Endothelial cell of umbilical vein (primary cell): ENCODE data around the gene AGPS. TPM values are rescaled to one million over a fixed set of nuclear protein-coding genes. Genes with fewer than 3 reads are reported as not detected.

Source experiments
- BruUV-seq: library from RNA; stranded (reverse); fragments of 400-500 nt; replicated peaks from 2 replicates; lab custom pipeline; 2021; lab: Mats Ljungman, UMichigan
- CTCF ChIA-PET: fragments of 300-600, 350-600 bp; sonication (Branson Sonifier 250); formaldehyde crosslinking; loops from one replicate; lab custom pipeline; 2021; ENCODE audit warnings: antibody characterized with exemption, inconsistent platforms; lab: Charles Lee
- POLR2A ChIA-PET: fragments of 300-600, 350-600 bp; sonication (Branson Sonifier 250); formaldehyde crosslinking; loops from one replicate; lab custom pipeline; 2021; ENCODE audit warnings: antibody characterized with exemption, inconsistent platforms; lab: Charles Lee
- DNase-seq: peaks from one replicate; pipeline ENCODE4 v3.0.0-alpha.2; 2011; ENCODE audit warnings: low read depth, low spot score
- FAIRE-seq: peaks from 2 replicates; lab custom pipeline; 2011; peaks lifted over from hg19 to GRCh38; lab: Jason Lieb, UNC
- H2AFZ ChIP-seq: 2 replicates; pipeline ENCODE4 v1.6.0; 2012; ENCODE audit warnings: low read depth, low read length, control low read depth, inconsistent platforms
- H3K27ac ChIP-seq: 2 replicates; pipeline ENCODE4 v1.5.1; 2011; ENCODE audit warnings: low read depth, mild to moderate bottlenecking, control low read depth, low read length, moderate library complexity; ENCODE audit not compliant: insufficient read depth
- H3K27me3 ChIP-seq, 2 experiments: 2 replicates each; pipeline versions ENCODE4 v1.6.0 to v1.6.1; 2011; ENCODE audit warnings: low read length in 2 of 2, mixed read lengths in 1 of 2; ENCODE audit not compliant: control insufficient read depth in 2 of 2, insufficient read depth in 2 of 2
- H3K36me3 ChIP-seq, 2 experiments: 2 replicates in 1 of 2; 3 replicates in 1 of 2; pipeline ENCODE4 v1.5.1; 2011; ENCODE audit warnings: low read length in 2 of 2, mild to moderate bottlenecking in 1 of 2, moderate library complexity in 1 of 2; ENCODE audit not compliant: control insufficient read depth in 2 of 2, insufficient read depth in 2 of 2; ENCODE audit errors: extremely low read depth in 1 of 2
- H3K4me1 ChIP-seq: 3 replicates; pipeline ENCODE4 v1.5.1; 2011; ENCODE audit warnings: mild to moderate bottlenecking, low read length; ENCODE audit not compliant: control insufficient read depth, insufficient read depth; ENCODE audit errors: extremely low read depth
- H3K4me2 ChIP-seq: 2 replicates; pipeline ENCODE4 v1.6.1; 2011; ENCODE audit warnings: low read length, control low read depth, mixed read lengths; ENCODE audit not compliant: insufficient read depth
- H3K4me3 ChIP-seq, 3 experiments: fragments of 200-600 bp in 1 of 3; sonication (generic), shearing (Covaris generic) in 1 of 3; replicated peaks in 1 of 3; 2 replicates each; pipeline ENCODE4 v1.5.1; 2011 to 2016; ENCODE audit warnings: control low read depth in 3 of 3, low read length in 3 of 3, mild to moderate bottlenecking in 2 of 3, inconsistent platforms in 1 of 3, low read depth in 1 of 3, moderate library complexity in 1 of 3; ENCODE audit not compliant: insufficient read depth in 1 of 3
- H3K79me2 ChIP-seq: 2 replicates; pipeline ENCODE4 v1.6.0; 2012; ENCODE audit warnings: low read length, inconsistent platforms; ENCODE audit not compliant: control insufficient read depth, insufficient read depth
- H3K9ac ChIP-seq: replicated peaks from 2 replicates; pipeline ENCODE3; 2011; ENCODE audit warnings: low read length, control low read depth; ENCODE audit not compliant: insufficient read depth; ENCODE audit errors: extremely low read depth
- H3K9me1 ChIP-seq: replicated peaks from 3 replicates; pipeline ENCODE4 v1.6.0; 2011; ENCODE audit warnings: mild to moderate bottlenecking, low read length; ENCODE audit not compliant: control insufficient read depth, insufficient read depth; ENCODE audit errors: extremely low read depth
- H3K9me3 ChIP-seq: replicated peaks from 2 replicates; pipeline ENCODE4 v1.5.1; 2012; ENCODE audit warnings: low read length, inconsistent platforms; ENCODE audit not compliant: control insufficient read depth, insufficient read depth
- H4K20me1 ChIP-seq: replicated peaks from 2 replicates; pipeline ENCODE3; 2011; ENCODE audit warnings: mild to moderate bottlenecking, low read length; ENCODE audit not compliant: control insufficient read depth, insufficient read depth; ENCODE audit errors: extremely low read depth
- CTCF ChIP-seq, 2 donors: IDR thresholded peaks; 1 replicate in 1 of 2; 2 replicates in 1 of 2; pipeline ENCODE4 v1.5.1; 2011; ENCODE audit warnings: low read length in 2 of 2, mild to moderate bottlenecking in 2 of 2, moderate library complexity in 2 of 2, control low read depth in 1 of 2, inconsistent platforms in 1 of 2, low read depth in 1 of 2; ENCODE audit not compliant: insufficient read depth in 1 of 2; ENCODE audit errors: extremely low read depth in 1 of 2
- EZH2 ChIP-seq: IDR thresholded peaks from 2 replicates; pipeline ENCODE4 v1.6.1; 2012; ENCODE audit warnings: borderline replicate concordance, low read depth, mild to moderate bottlenecking, moderate library complexity, low read length, inconsistent platforms; ENCODE audit not compliant: severe bottlenecking
- FOS ChIP-seq: IDR thresholded peaks from 2 replicates; pipeline ENCODE4 v1.6.1; 2011; ENCODE audit warnings: mild to moderate bottlenecking, low read length, moderate library complexity, borderline replicate concordance; ENCODE audit not compliant: insufficient read depth
- GATA2 ChIP-seq: IDR thresholded peaks from 2 replicates; pipeline ENCODE4 v1.7.0; 2011; ENCODE audit warnings: low read depth, mild to moderate bottlenecking, moderate library complexity, mixed read lengths, low read length; ENCODE audit not compliant: insufficient read length, insufficient read depth
- JUN ChIP-seq: IDR thresholded peaks from 2 replicates; pipeline ENCODE4 v1.6.1; 2011; ENCODE audit warnings: borderline replicate concordance, low read depth; ENCODE audit not compliant: insufficient read length, insufficient read depth
- MAX ChIP-seq: IDR thresholded peaks from 2 replicates; pipeline ENCODE4 v1.6.1; 2011; ENCODE audit not compliant: insufficient read depth, insufficient read length
- MYC ChIP-seq: IDR thresholded peaks from one replicate; pipeline ENCODE4 v1.6.1; 2011; ENCODE audit warnings: mild to moderate bottlenecking, low read depth, low read length
- POLR2A ChIP-seq: IDR thresholded peaks from 2 replicates; pipeline ENCODE4 v1.6.1; 2012; ENCODE audit warnings: low read depth, mild to moderate bottlenecking, control low read depth, low read length
- POLR2AphosphoS5 ChIP-seq: IDR thresholded peaks from 2 replicates; pipeline ENCODE4 v1.6.1; 2012; ENCODE audit warnings: low read depth, mild to moderate bottlenecking, control low read depth, low read length, moderate library complexity; ENCODE audit not compliant: insufficient read depth
- dilution Hi-C: fragments of 300-500 bp; cut with MboI; formaldehyde crosslinking; loops from one replicate; pipeline ENCODE4 v1.15.0; 2019; ENCODE audit warnings: low sequenced_read_pairs; ENCODE audit not compliant: extremely low pct_ligation_motif_present
- intact Hi-C: fragments of 100-400 bp; cut with micrococcal nuclease; formaldehyde crosslinking; loops from one replicate; pipeline ENCODE4 v1.10.0; 2022
- polyA plus RNA-seq, 4 experiments: library from polyadenylated mRNA; depleted of rRNA in 3 of 4; stranded (reverse) in 3 of 4; unstranded in 1 of 4; fragments of >200 nt; gene quantifications; 2 replicates each; pipeline versions ENCODE4 v1.2.1 to v1.2.3, GENCODE V29; 2011 to 2012; ENCODE audit warnings: missing spikeins in 1 of 4
- total RNA-seq: library from RNA; stranded (reverse); gene quantifications from 2 replicates; pipeline ENCODE4 v1.2.3, GENCODE V29; 2021

AGPS gene
- total and polyA plus RNA-seq, 2 donors (not counting 3 experiments of a cell fraction or from before 2014, with no cell fraction given), result 10.1 to 96.5 TPM

- Histone ChIP-seq H3K27ac (no peak overlapping the region), H3K79me2 (no peaks in the 10 kb centered on the region), H4K20me1 (no peaks in the 10 kb centered on the region), H3K4me1 (no peaks in the 10 kb centered on the region), H3K27me3 (peaks cover 0 to 4% of the 10 kb centered on the region in 2 experiments), H3K9me1 (no peaks in the 10 kb centered on the region), H3K36me3 (no peaks in the 10 kb centered on the region), H2AFZ (no peak overlapping the region), H3K4me3 (no peak overlapping the region), H3K4me2 (no peak overlapping the region), H3K9ac (no peak overlapping the region), H3K9me3 (no peaks in the 10 kb centered on the region)
- DNase-seq (no peak), FAIRE-seq (no peak)
- POLR2A ChIA-PET, result no interaction called here
- intact Hi-C loops, result no loop called here
- TF ChIP-seq GATA2 (no peak), JUN (no peak), EZH2 (no peak), MYC (no peak), POLR2A (no peak), POLR2AphosphoS5 (no peak), MAX (no peak), FOS (no peak), CTCF (IDR thresholded peaks at IDR 0.05; ENCODE audit: extremely low read depth in 1 of 2, insufficient read depth in 1 of 2, low read depth in 1 of 2, low read length in 2 of 2) (no peak)
- dilution Hi-C loops, result no loop called here
- CTCF ChIA-PET, result interaction anchor here (0.6 to 1.5 kb wide), 2 partner anchors 12 to 21 kb away, joined by 3 read pairs; no protein-coding TSS in a partner anchor
- no TSS peak for BruUV-seq
Measured at GRCh38 chr2:177568893-177569292, 176.3 kb downstream of the AGPS start.
